K562 (cell line): ENCODE results near the gene MYL10. TPM values are rescaled to one million over a fixed set of nuclear protein-coding genes. Genes with fewer than 3 reads are reported as not detected.

ENCODE experiments used
- ATAC-seq: fragments of 200-7000 bp; cut with Tn5 transposase; 3 replicates; pipeline ENCODE4 v1.9.1; 2020; ENCODE audit warnings: moderate library complexity
- BruUV-seq: library from RNA; stranded (reverse); fragments of 400-500 nt; replicated peaks from 2 replicates; lab custom pipeline; 2021; lab: Mats Ljungman, UMichigan
- CTCF ChIA-PET: fragments of 300-600 bp; formaldehyde crosslinking; extraction: SDS; loops from one replicate; lab custom pipeline; 2021; ENCODE audit warnings: low intra/inter-chr PET ratio; lab: Yijun Ruan, JAX
- POLR2A ChIA-PET: fragments of 300-600, 350-650 bp; sonication (Branson Sonifier 250); formaldehyde crosslinking; extraction: SDS; loops from one replicate; lab custom pipeline; 2021; ENCODE audit warnings: antibody characterized with exemption, inconsistent platforms; lab: Yijun Ruan, JAX
- DNase-seq, 4 experiments: peaks; one replicate each; pipeline versions ENCODE4 v3.0.0 to v3.0.0-alpha.2; 2011 to 2018; ENCODE audit warnings: low spot score in 3 of 4, mixed read lengths in 3 of 4; ENCODE audit errors: extremely low read depth in 1 of 4
- FAIRE-seq: peaks from 2 replicates; lab custom pipeline; 2011; peaks lifted over from hg19 to GRCh38; lab: Jason Lieb, UNC
- H2AFZ ChIP-seq: 2 replicates; pipeline ENCODE4 v1.6.0; 2011; ENCODE audit warnings: low read depth, low read length, control low read depth, inconsistent platforms
- H3K27ac ChIP-seq: fragments of 200-600 bp; 3 replicates; pipeline ENCODE4 v1.8.0; 2011; ENCODE audit warnings: low read depth, mild to moderate bottlenecking, control low read depth, inconsistent platforms, low read length, moderate library complexity, mixed read lengths; ENCODE audit errors: extremely low read depth
- H3K27me3 ChIP-seq, 2 experiments: fragments of 300-600 bp in 1 of 2; 2 replicates in 1 of 2; 3 replicates in 1 of 2; pipeline versions ENCODE4 v1.6.0 to v1.8.0; 2011; ENCODE audit warnings: inconsistent platforms in 2 of 2, low read length in 2 of 2, mild to moderate bottlenecking in 1 of 2, mixed read lengths in 1 of 2, moderate library complexity in 1 of 2; ENCODE audit not compliant: control insufficient read depth in 2 of 2, insufficient read depth in 2 of 2
- H3K36me3 ChIP-seq: fragments of 300-600 bp; 3 replicates; pipeline ENCODE4 v1.8.0; 2011; ENCODE audit warnings: mild to moderate bottlenecking, low read length, inconsistent platforms; ENCODE audit not compliant: control insufficient read depth, insufficient read depth
- H3K4me1 ChIP-seq, 2 experiments: fragments of 200-600 bp in 1 of 2; replicated peaks in 1 of 2; 2 replicates in 1 of 2; 3 replicates in 1 of 2; pipeline versions ENCODE4 v1.5.1 to v1.8.0; 2011; ENCODE audit warnings: inconsistent platforms in 2 of 2, low read length in 2 of 2, mild to moderate bottlenecking in 1 of 2, mixed read lengths in 1 of 2, moderate library complexity in 1 of 2; ENCODE audit not compliant: control insufficient read depth in 2 of 2, insufficient read depth in 2 of 2
- H3K4me2 ChIP-seq: 2 replicates; pipeline ENCODE4 v1.6.1; 2011; ENCODE audit warnings: low read length, control low read depth, inconsistent platforms, mixed read lengths; ENCODE audit not compliant: insufficient read depth
- H3K4me3 ChIP-seq: fragments of 200-600 bp; sonication (generic), shearing (Covaris generic); 2 replicates; pipeline ENCODE4 v1.5.1; 2016; ENCODE audit warnings: control low read depth, inconsistent platforms
- H3K79me2 ChIP-seq: fragments of 200-600 bp; 3 replicates; pipeline ENCODE4 v1.8.0; 2011; ENCODE audit warnings: low read length, inconsistent platforms; ENCODE audit not compliant: control insufficient read depth, insufficient read depth
- H3K9ac ChIP-seq, 2 experiments: 2 replicates each; pipeline versions ENCODE4 v1.6.0 to v1.6.1; 2011; ENCODE audit warnings: low read depth in 2 of 2, low read length in 2 of 2, control low read depth in 1 of 2, inconsistent platforms in 1 of 2, mild to moderate bottlenecking in 1 of 2, mixed read lengths in 1 of 2; ENCODE audit not compliant: insufficient read depth in 1 of 2
- H3K9me1 ChIP-seq: one replicate; pipeline ENCODE4 v1.6.0; 2011; ENCODE audit warnings: inconsistent platforms, mild to moderate bottlenecking, low read length, moderate library complexity; ENCODE audit not compliant: control insufficient read depth, insufficient read depth
- H3K9me3 ChIP-seq: replicated peaks from 2 replicates; pipeline ENCODE4 v1.5.1; 2011; ENCODE audit warnings: low read depth, low read length, inconsistent platforms; ENCODE audit not compliant: control insufficient read depth, insufficient read depth
- H4K20me1 ChIP-seq: replicated peaks from 2 replicates; pipeline ENCODE4 v1.6.1; 2011; ENCODE audit warnings: low read length, inconsistent platforms, mixed read lengths; ENCODE audit not compliant: control insufficient read depth, insufficient read depth
- ARID1B ChIP-seq: fragments of 450-650 bp; IDR thresholded peaks from 2 replicates; pipeline ENCODE4 v1.6.1; 2016; ENCODE audit warnings: antibody characterized with exemption, mild to moderate bottlenecking, inconsistent platforms
- BRD4 ChIP-seq: fragments of 200-600 bp; sonication (generic); IDR thresholded peaks from 2 replicates; pipeline ENCODE4 v1.6.1; 2017; ENCODE audit warnings: inconsistent platforms
- DEAF1 ChIP-seq: fragments of 450-650 bp; formaldehyde crosslinking; IDR thresholded peaks from 2 replicates; pipeline ENCODE4 v1.4.0; 2020; ENCODE audit warnings: mild to moderate bottlenecking, moderate library complexity
- ETV6 ChIP-seq, 3 experiments: fragments of 150-350 bp in 1 of 3; sonication (generic) in 1 of 3; formaldehyde crosslinking in 1 of 3; IDR thresholded peaks; 2 replicates each; pipeline versions ENCODE4 v1.6.1 to v1.8.0; 2014 to 2022; ENCODE audit warnings: borderline replicate concordance in 2 of 3, low read depth in 2 of 3, antibody characterized with exemption in 1 of 3, low read length in 1 of 3, mild to moderate bottlenecking in 1 of 3, missing genetic modification reagents in 1 of 3
- GABPB1 ChIP-seq: sonication (generic); formaldehyde crosslinking; IDR thresholded peaks from 2 replicates; pipeline ENCODE4 v1.8.0; 2022; ENCODE audit warnings: mild to moderate bottlenecking, missing genetic modification reagents
- ILK ChIP-seq: fragments of 450-650 bp; IDR thresholded peaks from 2 replicates; pipeline ENCODE4 v1.6.1; 2016; ENCODE audit warnings: missing genetic modification characterization, low read depth, mild to moderate bottlenecking, missing compliant biosample characterization, moderate library complexity, borderline replicate concordance
- JUND ChIP-seq, 2 experiments: IDR thresholded peaks; 2 replicates in 1 of 2; 3 replicates in 1 of 2; pipeline ENCODE4 v1.6.1; 2011; ENCODE audit warnings: borderline replicate concordance in 2 of 2, low read depth in 2 of 2, low read length in 2 of 2, improper control_type of control experiment in 1 of 2, missing biosample characterization in 1 of 2, missing genetic modification characterization in 1 of 2, missing genetic modification reagents in 1 of 2
- LCOR ChIP-seq: sonication (generic); formaldehyde crosslinking; IDR thresholded peaks from 2 replicates; pipeline ENCODE4 v1.8.0; 2022; ENCODE audit warnings: mild to moderate bottlenecking, missing genetic modification reagents
- NFE2 ChIP-seq: IDR thresholded peaks from 2 replicates; pipeline ENCODE4 v1.6.1; 2014; ENCODE audit warnings: antibody characterized with exemption, low read depth
- NFIX ChIP-seq: fragments of 250-450 bp; sonication (Bioruptor Pico); IDR thresholded peaks from 2 replicates; pipeline ENCODE4 v1.4.0; 2020; ENCODE audit warnings: low read depth, mild to moderate bottlenecking, moderate library complexity
- PCBP1 ChIP-seq: fragments of 200-400 bp; formaldehyde crosslinking; IDR thresholded peaks from 2 replicates; pipeline ENCODE4 v1.6.1; 2018; ENCODE audit warnings: mild to moderate bottlenecking, low read depth, low read length; ENCODE audit not compliant: poor library complexity, severe bottlenecking
- PML ChIP-seq: IDR thresholded peaks from 2 replicates; pipeline ENCODE4 v1.6.1; 2012; ENCODE audit warnings: low read length, inconsistent platforms
- THRA ChIP-seq: fragments of 450-650 bp; IDR thresholded peaks from 2 replicates; pipeline ENCODE4 v1.6.1; 2017; ENCODE audit warnings: mild to moderate bottlenecking, moderate library complexity
- YY1 ChIP-seq, 3 experiments: IDR thresholded peaks; 2 replicates each; pipeline ENCODE4 v1.6.1; 2011; ENCODE audit warnings: low read length in 2 of 3, mild to moderate bottlenecking in 2 of 3, moderate library complexity in 2 of 3, borderline replicate concordance in 1 of 3, control low read depth in 1 of 3, low read depth in 1 of 3; ENCODE audit not compliant: insufficient read depth in 3 of 3, insufficient replicate concordance in 2 of 3, control insufficient read depth in 1 of 3, insufficient read length in 1 of 3; ENCODE audit errors: extremely low read depth in 1 of 3
- ZBTB17 ChIP-seq: fragments of 450-650 bp; formaldehyde crosslinking; IDR thresholded peaks from 2 replicates; pipeline ENCODE4 v1.4.0; 2020; ENCODE audit warnings: mild to moderate bottlenecking
- ZNF134 ChIP-seq: fragments of 250-450 bp; sonication (Bioruptor Pico); conservative IDR thresholded peaks from 2 replicates; pipeline ENCODE4 v1.4.0; 2020
- WGBS: fragments of 100-300 bp; shearing (Covaris generic); methylation state at CpG from one replicate; pipeline ENCODE4 v1.1.6; 2016; ENCODE audit warnings: low coverage, mixed read lengths; ENCODE audit not compliant: insufficient coverage; ENCODE audit errors: missing lambda C conversion rate; 5-methylcytosine and 5-hydroxymethylcytosine counted together
- in situ Hi-C: fragments of 300-500 bp; cut with MboI; formaldehyde crosslinking; loops from 4 replicates; pipeline ENCODE4 v1.15.0; 2018; ENCODE audit warnings: inconsistent platforms, mixed read lengths
- intact Hi-C: fragments of 100-400 bp; cut with micrococcal nuclease; formaldehyde crosslinking; loops from 2 replicates; pipeline ENCODE4 v1.14.2; 2022
- polyA plus RNA-seq, 8 experiments: library from polyadenylated mRNA; depleted of rRNA in 4 of 8; stranded (reverse) in 5 of 8; unstranded in 3 of 8; fragments of >200 nt; fragmentation: Nextera tagmentation in 2 of 8; fragmentation: Illumina TruSeq in 1 of 8; extraction: Ambion mirVana in 2 of 8; extraction: Trizol in 1 of 8; gene quantifications; 2 replicates each; pipeline versions ENCODE4 v1.2.1 to v1.2.3, GENCODE V29; 2011 to 2014; ENCODE audit warnings: inconsistent platforms in 1 of 8, missing spikeins in 1 of 8
- total RNA-seq, 7 experiments: library from RNA; depleted of rRNA in 6 of 7; stranded (reverse); fragments of >200 nt in 6 of 7; fragmentation: Illumina TruSeq in 2 of 7; extraction: Trizol in 2 of 7; gene quantifications; 2 replicates each; pipeline versions ENCODE4 v1.2.1 to v1.2.3, GENCODE V29; 2011 to 2021; ENCODE audit warnings: low replicate concordance in 1 of 7
- TF ChIP-seq, protein P1 (sequence below): conservative IDR thresholded peaks from 2 replicates; pipeline ENCODE4 v1.6.1; 2011; ENCODE audit warnings: low read depth, mild to moderate bottlenecking, low read length; ENCODE audit not compliant: control insufficient read depth

The MYL10 gene
- total and polyA plus RNA-seq, 9 of the 15 experiments (the other 6 are each of a cell fraction or from before 2014, with no cell fraction given): not detected

DNA sequence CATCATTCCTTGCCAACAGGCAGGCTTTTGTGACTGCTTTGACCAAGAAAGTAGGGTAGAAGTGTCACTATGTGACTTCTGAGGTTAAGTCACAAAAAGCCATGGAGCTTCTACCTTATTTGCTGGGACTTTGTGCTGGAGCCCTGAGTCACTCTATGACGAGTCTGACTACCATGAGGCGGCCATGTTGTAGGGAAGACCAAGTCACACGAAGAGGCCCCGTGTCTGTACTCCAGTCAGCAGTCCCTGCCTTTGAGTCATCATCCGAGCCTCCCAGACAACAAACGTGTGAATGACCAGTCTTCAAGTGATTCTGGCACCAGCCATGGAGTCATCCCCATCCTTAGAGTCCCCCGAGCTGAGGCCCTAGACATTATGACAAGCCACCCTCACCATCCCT is 3.5 kb upstream of the MYL10 start:
- H3K9me1 ChIP-seq: no peaks in the 10 kb centered on the region
- peaks cover 3% of the 10 kb centered on the region for H3K9me3 ChIP-seq
- no peaks in the 10 kb centered on the region for H3K79me2 ChIP-seq
- no TSS peak for BruUV-seq
- no peak for FAIRE-seq
- peaks cover 0 to 4% of the 10 kb centered on the region in 2 experiments; a peak in 1 of 5 replicates for H3K4me1 ChIP-seq
- no peak overlapping the region for H3K9ac ChIP-seq
- H4K20me1 ChIP-seq: no peaks in the 10 kb centered on the region; the same call in 1 of the 2 replicates
- POLR2A ChIA-PET: no interaction called here
- ATAC-seq: peak; percentile 57; the same call in 1 of the 3 replicates
- no peak overlapping the region for H3K4me2 ChIP-seq
- CTCF ChIA-PET: no interaction called here
- intact Hi-C loops: no loop called here
- WGBS: 5% methylated on average over 7 of the region's 7 CpGs
- no peak overlapping the region for H2AFZ ChIP-seq
- H3K27ac ChIP-seq: no peak overlapping the region
- H3K4me3 ChIP-seq: no peak overlapping the region
- H3K36me3 ChIP-seq: no peaks in the 10 kb centered on the region
- no peak for DNase-seq
- in situ Hi-C loops: no loop called here
- peaks cover 36 to 69% of the 10 kb centered on the region in 2 experiments for H3K27me3 ChIP-seq
- TF ChIP-seq JUND (IDR thresholded peaks at IDR 0.05; ENCODE audit: borderline replicate concordance, low read depth, low read length) (0 out of 2 replicates have a peak, but pooled peaks have one; percentile 18), JUND (tag; IDR thresholded peaks at IDR 0.05; ENCODE audit: borderline replicate concordance, low read depth, low read length) (no peak), ZNF134 (no peak), ZBTB17 (no peak), DEAF1 (CRISPR knock-in tag) (no peak), GABPB1 (CRISPR knock-in tag) (no peak), PCBP1 (no peak), LCOR (CRISPR knock-in tag) (no peak), ETV6 (IDR thresholded peaks at IDR 0.05; ENCODE audit: borderline replicate concordance in 1 of 2, low read depth in 2 of 2, low read length in 1 of 2) (no peak), ETV6 (CRISPR knock-in tag; IDR thresholded peaks at IDR 0.05; ENCODE audit: borderline replicate concordance) (no peak), NFIX (CRISPR knock-in tag) (no peak), ILK (tag) (no peak), BRD4 (no peak), YY1 (IDR thresholded peaks at IDR 0.05; ENCODE audit: borderline replicate concordance in 1 of 3, control insufficient read depth in 1 of 3, extremely low read depth in 1 of 3, insufficient read depth in 3 of 3, insufficient read length in 1 of 3, insufficient replicate concordance in 2 of 3, low read depth in 1 of 3, low read length in 2 of 3) (peak; percentile 59 to 92 (median 77)), NFE2 (0 out of 2 replicates have a peak, but pooled peaks have one; percentile 20), THRA (no peak), PML (no peak), ARID1B (no peak)
- TF ChIP-seq, protein P1, sequence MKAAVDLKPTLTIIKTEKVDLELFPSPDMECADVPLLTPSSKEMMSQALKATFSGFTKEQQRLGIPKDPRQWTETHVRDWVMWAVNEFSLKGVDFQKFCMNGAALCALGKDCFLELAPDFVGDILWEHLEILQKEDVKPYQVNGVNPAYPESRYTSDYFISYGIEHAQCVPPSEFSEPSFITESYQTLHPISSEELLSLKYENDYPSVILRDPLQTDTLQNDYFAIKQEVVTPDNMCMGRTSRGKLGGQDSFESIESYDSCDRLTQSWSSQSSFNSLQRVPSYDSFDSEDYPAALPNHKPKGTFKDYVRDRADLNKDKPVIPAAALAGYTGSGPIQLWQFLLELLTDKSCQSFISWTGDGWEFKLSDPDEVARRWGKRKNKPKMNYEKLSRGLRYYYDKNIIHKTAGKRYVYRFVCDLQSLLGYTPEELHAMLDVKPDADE: no peak
